H1 (cell line): ENCODE measurements around the gene MSI2. TPM values are rescaled to one million over a fixed set of nuclear protein-coding genes. Genes with fewer than 3 reads are reported as not detected.
A peak's percentile ranks its signal among the peaks of the same experiment; 100 is the strongest.

ENCODE experiments used
- CTCF ChIA-PET: fragments of 300-600 bp; sonication (Branson Sonifier 250); formaldehyde crosslinking; loops from one replicate; lab custom pipeline; 2021; ENCODE audit not compliant: partially characterized antibody; lab: Charles Lee
- POLR2A ChIA-PET: fragments of 300-600 bp; sonication (Branson Sonifier 250); formaldehyde crosslinking; loops from one replicate; lab custom pipeline; 2021; ENCODE audit warnings: inconsistent platforms; ENCODE audit not compliant: partially characterized antibody; lab: Charles Lee
- DNase-seq, 2 experiments: peaks; one replicate each; pipeline versions ENCODE4 v3.0.0 to v3.0.0-alpha.2; 2010 to 2022; ENCODE audit warnings: low spot score in 2 of 2, low read depth in 1 of 2, mixed read lengths in 1 of 2
- FAIRE-seq: peaks from 2 replicates; lab custom pipeline; 2011; peaks lifted over from hg19 to GRCh38; lab: Jason Lieb, UNC
- H2AFZ ChIP-seq: 2 replicates; pipeline ENCODE4 v1.8.1; 2012; ENCODE audit warnings: low read length, inconsistent platforms
- H2AK5ac ChIP-seq: 2 replicates; pipeline ENCODE4 v1.6.1; 2013; ENCODE audit warnings: low read depth, low read length
- H2BK120ac ChIP-seq: replicated peaks from 2 replicates; pipeline ENCODE3; 2013; ENCODE audit warnings: low read depth, low read length, inconsistent platforms
- H2BK12ac ChIP-seq: 2 replicates; pipeline ENCODE4 v1.6.1; 2013; ENCODE audit warnings: low read depth, low read length
- H2BK15ac ChIP-seq: 2 replicates; pipeline ENCODE4 v1.6.1; 2013; ENCODE audit warnings: low read length
- H2BK20ac ChIP-seq: 2 replicates; pipeline ENCODE4 v1.6.1; 2013; ENCODE audit warnings: low read length
- H2BK5ac ChIP-seq: 2 replicates; pipeline ENCODE4 v1.6.1; 2013; ENCODE audit warnings: low read depth, low read length
- H3K14ac ChIP-seq: 2 replicates; pipeline ENCODE4 v1.6.1; 2013; ENCODE audit warnings: inconsistent platforms; ENCODE audit not compliant: insufficient read length
- H3K18ac ChIP-seq: 2 replicates; pipeline ENCODE4 v1.6.1; 2013; ENCODE audit warnings: low read length; ENCODE audit errors: extremely low read depth
- H3K23ac ChIP-seq: 2 replicates; pipeline ENCODE4 v1.6.1; 2013; ENCODE audit warnings: inconsistent platforms; ENCODE audit not compliant: insufficient read length
- H3K23me2 ChIP-seq: 2 replicates; pipeline ENCODE4 v1.6.1; 2013; ENCODE audit warnings: low read depth, low read length
- H3K27ac ChIP-seq: 2 replicates; pipeline ENCODE4 v1.6.1; 2011; ENCODE audit warnings: low read depth, low read length, inconsistent platforms
- H3K27me3 ChIP-seq, 4 experiments: replicated peaks in 1 of 4; 1 replicate in 1 of 4; 2 replicates in 3 of 4; pipeline versions ENCODE4 v1.6.1 to v1.8.1; 2011 to 2013; ENCODE audit warnings: low read length in 3 of 4, mild to moderate bottlenecking in 3 of 4, inconsistent platforms in 2 of 4, mixed read lengths in 2 of 4, moderate library complexity in 1 of 4; ENCODE audit not compliant: control insufficient read depth in 3 of 4, insufficient read depth in 3 of 4; ENCODE audit errors: extremely low read depth in 1 of 4
- H3K36me3 ChIP-seq, 4 experiments: 2 replicates each; pipeline versions ENCODE4 v1.6.1 to v1.8.1; 2011 to 2013; ENCODE audit warnings: mild to moderate bottlenecking in 4 of 4, low read length in 3 of 4, moderate library complexity in 2 of 4, control low read depth in 1 of 4, inconsistent platforms in 1 of 4; ENCODE audit not compliant: insufficient read depth in 4 of 4, control insufficient read depth in 2 of 4
- H3K4ac ChIP-seq: replicated peaks from 2 replicates; pipeline ENCODE3; 2013; ENCODE audit warnings: low read length, low read depth, mixed read lengths, inconsistent platforms; ENCODE audit not compliant: insufficient read length
- H3K4me1 ChIP-seq, 4 experiments: replicated peaks in 1 of 4; 1 replicate in 1 of 4; 2 replicates in 3 of 4; pipeline versions ENCODE4 v1.6.1 to v1.8.1; 2011 to 2013; ENCODE audit warnings: low read length in 3 of 4, inconsistent platforms in 2 of 4, mixed read lengths in 1 of 4; ENCODE audit not compliant: insufficient read depth in 4 of 4, control insufficient read depth in 3 of 4
- H3K4me2 ChIP-seq, 2 experiments: 2 replicates each; pipeline versions ENCODE4 v1.6.1 to v1.8.1; 2011 to 2013; ENCODE audit warnings: low read depth in 2 of 2, low read length in 2 of 2, control low read depth in 1 of 2, inconsistent platforms in 1 of 2, mild to moderate bottlenecking in 1 of 2; ENCODE audit not compliant: insufficient read depth in 1 of 2
- H3K4me3 ChIP-seq, 4 experiments: fragments of 200-600, 300-600 bp in 1 of 4; sonication (generic), shearing (Covaris generic), sonication (Bioruptor Twin) in 1 of 4; 2 replicates each; pipeline versions ENCODE4 v1.5.1 to v1.8.1; 2011 to 2016; ENCODE audit warnings: low read length in 4 of 4, low read depth in 3 of 4, control low read depth in 2 of 4, inconsistent platforms in 2 of 4, mild to moderate bottlenecking in 2 of 4, mixed read lengths in 1 of 4, moderate library complexity in 1 of 4; ENCODE audit not compliant: insufficient read depth in 2 of 4; ENCODE audit errors: extremely low read depth in 1 of 4
- H3K56ac ChIP-seq: replicated peaks from 2 replicates; pipeline ENCODE3; 2013; ENCODE audit warnings: low read depth, mild to moderate bottlenecking, mixed read lengths, low read length, inconsistent platforms; ENCODE audit not compliant: insufficient read length
- H3K79me1 ChIP-seq: 2 replicates; pipeline ENCODE4 v1.6.1; 2013; ENCODE audit warnings: low read depth, low read length, control low read depth
- H3K79me2 ChIP-seq, 2 experiments: 2 replicates each; pipeline versions ENCODE4 v1.6.1 to v1.8.1; 2012 to 2013; ENCODE audit warnings: low read length in 2 of 2, mild to moderate bottlenecking in 2 of 2, inconsistent platforms in 1 of 2; ENCODE audit not compliant: insufficient read depth in 2 of 2, control insufficient read depth in 1 of 2
- H3K9ac ChIP-seq, 4 experiments: replicated peaks in 1 of 4; 1 replicate in 1 of 4; 2 replicates in 3 of 4; pipeline versions ENCODE4 v1.6.1 to v1.8.1; 2011 to 2013; ENCODE audit warnings: low read depth in 3 of 4, low read length in 3 of 4, control low read depth in 2 of 4, mild to moderate bottlenecking in 2 of 4, moderate library complexity in 2 of 4, inconsistent platforms in 1 of 4; ENCODE audit errors: extremely low read depth in 1 of 4
- H3K9me3 ChIP-seq, 2 experiments: 2 replicates each; pipeline versions ENCODE4 v1.6.1 to v1.8.1; 2012 to 2013; ENCODE audit warnings: mild to moderate bottlenecking in 2 of 2, moderate library complexity in 2 of 2, control low read depth in 1 of 2, inconsistent platforms in 1 of 2, low read depth in 1 of 2, low read length in 1 of 2, mixed read lengths in 1 of 2; ENCODE audit not compliant: insufficient read depth in 2 of 2
- H4K20me1 ChIP-seq, 2 experiments: replicated peaks in 1 of 2; 2 replicates each; pipeline versions ENCODE3 to v1.8.1; 2011 to 2013; ENCODE audit warnings: inconsistent platforms in 2 of 2, low read length in 2 of 2, mild to moderate bottlenecking in 1 of 2; ENCODE audit not compliant: insufficient read depth in 2 of 2, control insufficient read depth in 1 of 2
- H4K5ac ChIP-seq: 2 replicates; pipeline ENCODE4 v1.6.1; 2013; ENCODE audit warnings: low read length, low read depth, mixed read lengths, inconsistent platforms; ENCODE audit not compliant: insufficient read length
- H4K8ac ChIP-seq: 2 replicates; pipeline ENCODE4 v1.8.0; 2013; ENCODE audit warnings: mild to moderate bottlenecking, moderate library complexity, low read length, inconsistent platforms; ENCODE audit not compliant: insufficient read depth; ENCODE audit errors: extremely low read depth
- H4K91ac ChIP-seq: replicated peaks from 2 replicates; pipeline ENCODE3; 2013; ENCODE audit warnings: low read length, mixed read lengths, inconsistent platforms; ENCODE audit not compliant: insufficient read length
- CTBP2 ChIP-seq: IDR thresholded peaks from 2 replicates; pipeline ENCODE4 v1.7.0; 2011; ENCODE audit warnings: borderline replicate concordance, mild to moderate bottlenecking, moderate library complexity, mixed read lengths, low read length; ENCODE audit not compliant: insufficient read depth, insufficient read length
- EP300 ChIP-seq, 2 experiments: IDR thresholded peaks; 1 replicate in 1 of 2; 2 replicates in 1 of 2; pipeline ENCODE4 v1.6.1; 2011 to 2012; ENCODE audit warnings: low read depth in 2 of 2, low read length in 2 of 2, mild to moderate bottlenecking in 2 of 2, borderline replicate concordance in 1 of 2, inconsistent platforms in 1 of 2, moderate library complexity in 1 of 2
- POU5F1 ChIP-seq: IDR thresholded peaks from 2 replicates; pipeline ENCODE4 v1.6.1; 2011; ENCODE audit warnings: low read depth, mild to moderate bottlenecking, low read length, moderate library complexity
- RAD21 ChIP-seq, 2 experiments: IDR thresholded peaks in 1 of 2; conservative IDR thresholded peaks in 1 of 2; 2 replicates each; pipeline ENCODE4 v1.6.1; 2011; ENCODE audit warnings: low read depth in 2 of 2, low read length in 2 of 2, improper control_type of control experiment in 1 of 2, inconsistent platforms in 1 of 2, mild to moderate bottlenecking in 1 of 2, moderate library complexity in 1 of 2
- RBBP5 ChIP-seq: IDR thresholded peaks from 2 replicates; pipeline ENCODE4 v1.7.1; 2012; ENCODE audit warnings: low read depth, mild to moderate bottlenecking, inconsistent platforms, low read length, moderate library complexity, borderline replicate concordance
- SP4 ChIP-seq: IDR thresholded peaks from 2 replicates; pipeline ENCODE4 v1.6.1; 2012; ENCODE audit warnings: low read length, inconsistent platforms
- SRF ChIP-seq: IDR thresholded peaks from 2 replicates; pipeline ENCODE4 v1.6.1; 2011; ENCODE audit warnings: mild to moderate bottlenecking, low read depth, low read length, moderate library complexity
- SUZ12 ChIP-seq: fragments of 200-600 bp; sonication (generic); IDR thresholded peaks from 2 replicates; pipeline ENCODE4 v1.6.1; 2012; ENCODE audit warnings: mild to moderate bottlenecking, inconsistent platforms, low read length, moderate library complexity, mixed read lengths
- WGBS, 2 experiments: shearing (Covaris generic) in 1 of 2; methylation state at CpG; one replicate each; pipeline versions ENCODE4 v1.1.6 to v1.1.7; 2013 to 2015; ENCODE audit warnings: low lambda C conversion rate in 2 of 2, mixed read lengths in 2 of 2, inconsistent platforms in 1 of 2, low coverage in 1 of 2, missing lambda C conversion rate in 1 of 2; ENCODE audit not compliant: insufficient replicate concordance in 2 of 2, insufficient coverage in 1 of 2, insufficient read length in 1 of 2; ENCODE audit errors: extremely low coverage in 1 of 2, missing lambda C conversion rate in 1 of 2; 5-methylcytosine and 5-hydroxymethylcytosine counted together
- polyA plus RNA-seq, 7 experiments: library from polyadenylated mRNA; depleted of rRNA in 3 of 7; stranded (reverse) in 5 of 7; unstranded in 2 of 7; fragments of >200 nt in 5 of 7; fragments of 200-250 nt in 2 of 7; gene quantifications; 1 replicate in 5 of 7; 2 replicates in 1 of 7; 4 replicates in 1 of 7; pipeline versions ENCODE4 v1.2.1 to v1.2.3, GENCODE V29; 2011 to 2013; ENCODE audit warnings: missing spikeins in 2 of 7, mixed read lengths in 2 of 7
- total RNA-seq: library from RNA; stranded (reverse); fragmentation: NEBNext Ultra II Directional; extraction: Animal tissue kit (Norgen Biotek cat#: 25700); gene quantifications from 2 replicates; pipeline ENCODE4 v1.2.1, GENCODE V29; 2021

Gene MSI2
- total and polyA plus RNA-seq, 2 of the 8 experiments (the other 6 are each of a cell fraction or from before 2014, with no cell fraction given), result 36.7 to 80.6 TPM

GRCh38 chr17:57283203-57283971, 27.1 kb downstream of the MSI2 start:
- Histone ChIP-seq H3K4me3 (no peak overlapping the region), H3K27ac (no peak overlapping the region), H3K18ac (peak overlapping the region; percentile 29; the same call in 1 of the 2 replicates), H2AFZ (no peak overlapping the region), H2BK20ac (no peak overlapping the region), H2AK5ac (no peak overlapping the region), H3K4me2 (no peak overlapping the region), H3K56ac (no peak overlapping the region), H2BK120ac (no peak overlapping the region), H4K8ac (no peak overlapping the region; the same call in 1 of the 2 replicates), H2BK5ac (no peak overlapping the region), H3K79me2 (peaks cover 0 to 43% of the 10 kb centered on the region in 2 experiments; a peak in 3 of 4 replicates), H4K91ac (no peak overlapping the region), H3K79me1 (peaks cover 19% of the 10 kb centered on the region), H3K36me3 (peaks cover 0 to 10% (median 3%) of the 10 kb centered on the region in 4 experiments; a peak in 2 of 8 replicates), H3K4ac (no peak overlapping the region), H2BK12ac (no peak overlapping the region), H3K9me3 (no peaks in the 10 kb centered on the region), H4K5ac (no peak overlapping the region), H3K14ac (no peak overlapping the region), H3K23ac (no peak overlapping the region), H2BK15ac (no peak overlapping the region), H3K9ac (no peak overlapping the region), H3K23me2 (no peaks in the 10 kb centered on the region), H3K4me1 (peaks cover 13 to 33% (median 21%) of the 10 kb centered on the region in 4 experiments; a peak in 6 of 7 replicates), H3K27me3 (no peaks in the 10 kb centered on the region), H4K20me1 (peaks cover 23 to 32% of the 10 kb centered on the region in 2 experiments)
- 83% methylated on average over 18 of the region's 18 CpGs; no CpG with 5 or more reads in 1 of the 2 experiments for WGBS, 2 experiments
- DNase-seq (no peak), FAIRE-seq (no peak)
- ChIA-PET POLR2A (interaction anchor here (1.2 kb wide), 1 partner anchor 8 kb away, joined by 3 read pairs; no protein-coding TSS in a partner anchor), CTCF (interaction anchor here (0.9 to 2.6 kb wide), 3 partner anchors 13 to 40 kb away, joined by 3 to 8 read pairs (median 4); no protein-coding TSS in a partner anchor)
- TF ChIP-seq RBBP5 (no peak), SP4 (no peak), EP300 (IDR thresholded peaks at IDR 0.05; ENCODE audit: borderline replicate concordance in 1 of 2, low read depth in 2 of 2, low read length in 2 of 2) (no peak), POU5F1 (no peak), SUZ12 (no peak), RAD21 (IDR thresholded peaks at IDR 0.05 in 1 of 2, conservative IDR thresholded peaks at IDR 0.05 in 1 of 2; ENCODE audit: low read depth in 2 of 2, low read length in 2 of 2) (no peak), CTBP2 (no peak), SRF (no peak)
